HepG2 (cell line): Measurements from ENCODE around the gene LAMP1. TPM values are rescaled to one million over a fixed set of nuclear protein-coding genes. Genes with fewer than 3 reads are reported as not detected.

ENCODE experiments used
- ATAC-seq: fragments of 200-7000 bp; cut with Tn5 transposase; 3 replicates; pipeline ENCODE4 v1.9.1; 2020; ENCODE audit warnings: mild to moderate bottlenecking, moderate library complexity
- BruUV-seq: library from RNA; stranded (reverse); fragments of 400-500 nt; replicated peaks from 2 replicates; lab custom pipeline; 2021; lab: Mats Ljungman, UMichigan
- CTCF ChIA-PET: fragments of 300-600 bp; formaldehyde crosslinking; extraction: SDS; loops from one replicate; lab custom pipeline; 2021; ENCODE audit warnings: low total read pairs, inconsistent platforms, low intra/inter-chr PET ratio; lab: Yijun Ruan, JAX
- POLR2A ChIA-PET: fragments of 350-600 bp; sonication (Branson Sonifier 250); formaldehyde crosslinking; loops from one replicate; lab custom pipeline; 2020; ENCODE audit warnings: antibody characterized with exemption, inconsistent platforms; lab: Yijun Ruan, JAX
- DNase-seq: peaks from one replicate; pipeline ENCODE4 v3.0.0-alpha.2; 2015; ENCODE audit warnings: low spot score
- FAIRE-seq: peaks from 3 replicates; lab custom pipeline; 2011; peaks lifted over from hg19 to GRCh38; lab: Jason Lieb, UNC
- H2AFZ ChIP-seq: one replicate; pipeline ENCODE4 v1.6.1; 2011; ENCODE audit warnings: low read length, inconsistent platforms
- H3K27ac ChIP-seq: fragments of 300-600 bp; 3 replicates; pipeline ENCODE4 v1.8.0; 2011; ENCODE audit warnings: mixed run types, mild to moderate bottlenecking, mixed read lengths, low read length, inconsistent platforms; ENCODE audit not compliant: insufficient read depth; ENCODE audit errors: extremely low read length
- H3K27me3 ChIP-seq, 2 experiments: fragments of 200-600 bp in 1 of 2; 2 replicates in 1 of 2; 3 replicates in 1 of 2; pipeline versions ENCODE4 v1.6.0 to v1.8.0; 2011; ENCODE audit warnings: low read length in 2 of 2, mild to moderate bottlenecking in 2 of 2, moderate library complexity in 2 of 2, inconsistent platforms in 1 of 2; ENCODE audit not compliant: insufficient read depth in 2 of 2, control insufficient read depth in 1 of 2
- H3K36me3 ChIP-seq, 2 experiments: fragments of 200-600 bp in 1 of 2; replicated peaks in 1 of 2; 2 replicates in 1 of 2; 3 replicates in 1 of 2; pipeline versions ENCODE4 v1.5.1 to v1.8.0; 2011; ENCODE audit warnings: low read length in 2 of 2, inconsistent platforms in 1 of 2; ENCODE audit not compliant: insufficient read depth in 2 of 2, control insufficient read depth in 1 of 2
- H3K4me1 ChIP-seq: 2 replicates; pipeline ENCODE4 v1.5.1; 2012; ENCODE audit warnings: low read length, inconsistent platforms; ENCODE audit not compliant: insufficient read depth
- H3K4me2 ChIP-seq: 2 replicates; pipeline ENCODE4 v1.6.0; 2011; ENCODE audit warnings: low read depth, low read length, inconsistent platforms
- H3K4me3 ChIP-seq, 3 experiments: fragments of 200-600 bp in 1 of 3; sonication (generic), shearing (Covaris generic) in 1 of 3; replicated peaks in 1 of 3; 2 replicates each; pipeline ENCODE4 v1.5.1; 2011 to 2016; ENCODE audit warnings: low read length in 3 of 3, inconsistent platforms in 2 of 3, low read depth in 2 of 3, mild to moderate bottlenecking in 2 of 3, control low read depth in 1 of 3, mixed read lengths in 1 of 3; ENCODE audit not compliant: insufficient read depth in 1 of 3
- H3K79me2 ChIP-seq: one replicate; pipeline ENCODE4 v1.6.1; 2011; ENCODE audit warnings: low read length, inconsistent platforms; ENCODE audit not compliant: insufficient read depth
- H3K9ac ChIP-seq: 2 replicates; pipeline ENCODE4 v1.6.0; 2011; ENCODE audit warnings: mild to moderate bottlenecking, low read depth, low read length, inconsistent platforms; ENCODE audit not compliant: insufficient read depth
- H3K9me3 ChIP-seq: 2 replicates; pipeline ENCODE4 v1.5.1; 2012; ENCODE audit warnings: mild to moderate bottlenecking, low read length
- H4K20me1 ChIP-seq: 2 replicates; pipeline ENCODE4 v1.6.0; 2011; ENCODE audit warnings: inconsistent platforms, mild to moderate bottlenecking, low read length, moderate library complexity; ENCODE audit not compliant: insufficient read depth
- ADNP ChIP-seq: sonication (generic); formaldehyde crosslinking; IDR thresholded peaks from 2 replicates; pipeline ENCODE4 v1.4.0; 2020; ENCODE audit warnings: missing genetic modification reagents
- FUBP1 ChIP-seq: sonication (generic); formaldehyde crosslinking; IDR thresholded peaks from 2 replicates; pipeline ENCODE4 v1.5.1; 2020; ENCODE audit warnings: missing genetic modification reagents, mild to moderate bottlenecking, borderline replicate concordance
- KLF11 ChIP-seq: IDR thresholded peaks from 2 replicates; pipeline ENCODE4 v1.6.1; 2016; ENCODE audit warnings: missing compliant biosample characterization
- MED13 ChIP-seq: sonication (generic); formaldehyde crosslinking; IDR thresholded peaks from 2 replicates; pipeline ENCODE4 v1.5.0; 2020; ENCODE audit warnings: missing genetic modification reagents
- NAIF1 ChIP-seq: sonication (generic); formaldehyde crosslinking; IDR thresholded peaks from 2 replicates; pipeline ENCODE4 v1.5.0; 2020; ENCODE audit warnings: mild to moderate bottlenecking, missing genetic modification reagents, borderline replicate concordance
- NCOA5 ChIP-seq: sonication (generic); formaldehyde crosslinking; IDR thresholded peaks from 2 replicates; pipeline ENCODE4 v1.4.0; 2020; ENCODE audit warnings: missing genetic modification reagents
- SP1 ChIP-seq, 2 experiments: fragments of 450-650 bp in 1 of 2; sonication (generic) in 1 of 2; formaldehyde crosslinking in 1 of 2; IDR thresholded peaks; 2 replicates each; pipeline versions ENCODE4 v1.4.0 to v1.6.1; 2016 to 2020; ENCODE audit warnings: missing genetic modification reagents in 1 of 2
- TGIF2 ChIP-seq: IDR thresholded peaks from 2 replicates; pipeline ENCODE4 v1.6.1; 2016; ENCODE audit warnings: control low read depth, missing compliant biosample characterization
- TP53 ChIP-seq: sonication (generic); formaldehyde crosslinking; conservative IDR thresholded peaks from 2 replicates; pipeline ENCODE4 v1.4.0; 2020; ENCODE audit warnings: missing genetic modification reagents
- ZC3H13 ChIP-seq: sonication (generic); formaldehyde crosslinking; IDR thresholded peaks from 2 replicates; pipeline ENCODE4 v1.8.1; 2023; ENCODE audit warnings: mild to moderate bottlenecking, missing genetic modification reagents, moderate library complexity
- ZIK1 ChIP-seq: sonication (generic); formaldehyde crosslinking; IDR thresholded peaks from 2 replicates; pipeline ENCODE4 v1.5.0; 2020; ENCODE audit warnings: mild to moderate bottlenecking, low read depth, missing genetic modification reagents, borderline replicate concordance
- ZNF12 ChIP-seq: sonication (generic); formaldehyde crosslinking; IDR thresholded peaks from 2 replicates; pipeline ENCODE4 v1.5.0; 2020; ENCODE audit warnings: missing genetic modification reagents
- ZNF263 ChIP-seq: sonication (generic); formaldehyde crosslinking; IDR thresholded peaks from 2 replicates; pipeline ENCODE4 v1.4.0; 2020; ENCODE audit warnings: missing genetic modification reagents
- ZNF281 ChIP-seq: sonication (generic); formaldehyde crosslinking; IDR thresholded peaks from 2 replicates; pipeline ENCODE4 v1.4.0; 2020; ENCODE audit warnings: missing genetic modification reagents, borderline replicate concordance
- ZNF530 ChIP-seq: sonication (generic); formaldehyde crosslinking; IDR thresholded peaks from 2 replicates; pipeline ENCODE4 v1.5.0; 2020; ENCODE audit warnings: low read depth, mild to moderate bottlenecking, missing genetic modification reagents
- ZNF564 ChIP-seq: sonication (generic); formaldehyde crosslinking; IDR thresholded peaks from 2 replicates; pipeline ENCODE4 v1.8.1; 2023; ENCODE audit warnings: mild to moderate bottlenecking, missing genetic modification reagents
- ZNF749 ChIP-seq: sonication (generic); formaldehyde crosslinking; IDR thresholded peaks from 2 replicates; pipeline ENCODE4 v1.8.0; 2022; ENCODE audit warnings: mild to moderate bottlenecking, missing genetic modification reagents, moderate library complexity, borderline replicate concordance
- ZNF773 ChIP-seq: sonication (generic); formaldehyde crosslinking; IDR thresholded peaks from 2 replicates; pipeline ENCODE4 v1.4.0; 2020; ENCODE audit warnings: missing genetic modification reagents, borderline replicate concordance
- ZSCAN25 ChIP-seq: sonication (generic); formaldehyde crosslinking; IDR thresholded peaks from 2 replicates; pipeline ENCODE4 v1.8.0; 2022; ENCODE audit warnings: mild to moderate bottlenecking, missing genetic modification reagents
- WGBS: methylation state at CpG from one replicate; pipeline ENCODE4 v1.1.6; 2017; ENCODE audit warnings: low lambda C conversion rate; 5-methylcytosine and 5-hydroxymethylcytosine counted together
- in situ Hi-C: cut with HindIII; loops from 2 replicates; pipeline ENCODE4 v1.10.0; 2017; ENCODE audit warnings: low pct_unique_long_range_greater_than_20kb; ENCODE audit not compliant: extremely low pct_ligation_motif_present
- intact Hi-C: fragments of 100-400 bp; cut with micrococcal nuclease; formaldehyde crosslinking; loops from one replicate; pipeline ENCODE4 v1.10.0; 2022; ENCODE audit not compliant: unreplicated experiment
- polyA plus RNA-seq, 8 experiments: library from polyadenylated mRNA; depleted of rRNA in 3 of 8; stranded (reverse) in 7 of 8; unstranded in 1 of 8; fragments of >200 nt; fragmentation: Illumina TruSeq in 4 of 8; extraction: Trizol in 4 of 8; gene quantifications; 2 replicates each; pipeline versions ENCODE4 v1.2.1 to v1.2.3, GENCODE V29; 2011 to 2016; ENCODE audit warnings: low read depth in 4 of 8, missing spikeins in 1 of 8, mixed read lengths in 1 of 8; ENCODE audit not compliant: insufficient read depth in 1 of 8
- total RNA-seq, 5 experiments: library from RNA; depleted of rRNA; stranded (reverse); fragments of >200 nt; fragmentation: Illumina TruSeq; extraction: Trizol; gene quantifications; 2 replicates each; pipeline ENCODE4 v1.2.3, GENCODE V29; 2016; ENCODE audit warnings: low read depth in 1 of 5

LAMP1 gene
- total and polyA plus RNA-seq, 2 of the 13 experiments (the other 11 are each of a cell fraction or from before 2014, with no cell fraction given), result 103 to 112 TPM

GRCh38 chr13:113369189-113369588 lies 72.2 kb downstream of the LAMP1 start:
- BruUV-seq, result no TSS peak
- no peak overlapping the region for H3K4me3 ChIP-seq
- ChIA-PET POLR2A (no interaction called here), CTCF (no interaction called here)
- ATAC-seq (no peak), DNase-seq (no peak), FAIRE-seq (no peak)
- TF ChIP-seq ADNP (CRISPR knock-in tag), result no peak
- no peak for TF ChIP-seq ZIK1 (CRISPR knock-in tag)
- no peak for TF ChIP-seq ZNF12
- TF ChIP-seq ZNF564 (CRISPR knock-in tag), result no peak
- no peak for TF ChIP-seq NAIF1 (CRISPR knock-in tag)
- TF ChIP-seq ZSCAN25, result no peak
- no peak for TF ChIP-seq NCOA5 (CRISPR knock-in tag)
- TF ChIP-seq TGIF2 (CRISPR knock-in tag), result no peak
- TF ChIP-seq ZNF263 (CRISPR knock-in tag), result no peak
- TF ChIP-seq MED13, result no peak
- TF ChIP-seq FUBP1 (CRISPR knock-in tag), result no peak
- no peak for TF ChIP-seq ZNF749 (CRISPR knock-in tag)
- TF ChIP-seq ZNF773 (CRISPR knock-in tag), result no peak
- no peak for TF ChIP-seq TP53 (CRISPR knock-in tag)
- no peak for TF ChIP-seq ZNF281
- no peak for TF ChIP-seq SP1 (IDR thresholded peaks at IDR 0.05)
- TF ChIP-seq SP1 (CRISPR knock-in tag; IDR thresholded peaks at IDR 0.05), result no peak
- no peak for TF ChIP-seq ZC3H13 (CRISPR knock-in tag)
- TF ChIP-seq ZNF530, result no peak
- no peak for TF ChIP-seq KLF11 (CRISPR knock-in tag)
- peaks cover 28% of the 10 kb centered on the region for H3K4me1 ChIP-seq
- H3K79me2 ChIP-seq, result no peaks in the 10 kb centered on the region
- peaks cover 7 to 32% of the 10 kb centered on the region in 2 experiments; a peak in 4 of 5 replicates for H3K27me3 ChIP-seq
- no peak overlapping the region for H2AFZ ChIP-seq
- H3K4me2 ChIP-seq, result no peak overlapping the region
- H3K27ac ChIP-seq, result no peak overlapping the region
- no peaks in the 10 kb centered on the region for H3K36me3 ChIP-seq
- in situ Hi-C loops (no loop called here), intact Hi-C loops (no loop called here)
- no peaks in the 10 kb centered on the region for H3K9me3 ChIP-seq
- H3K9ac ChIP-seq, result no peak overlapping the region
- 73% methylated on average over 25 of the region's 29 CpGs for WGBS
- H4K20me1 ChIP-seq, result no peaks in the 10 kb centered on the region
